Daoy (cell line): ENCODE data around the gene PRPSAP1. TPM values are rescaled to one million over a fixed set of nuclear protein-coding genes. Genes with fewer than 3 reads are reported as not detected.
"Not testable (repeated sequence)": the region's sequence is repeated elsewhere in the genome, so short reads cannot be mapped to it uniquely, and the experiment has no call there.

ENCODE experiments used
- DNase-seq: peaks from one replicate; pipeline ENCODE4 v3.0.0-alpha.2; 2015; ENCODE audit warnings: low read depth
- total RNA-seq: library from RNA; depleted of rRNA; stranded (reverse); fragments of >200 nt; shearing (Covaris generic); gene quantifications from 2 replicates; pipeline ENCODE4 v1.2.3, GENCODE V29; 2014

Gene PRPSAP1
- total RNA-seq, 1 experiment from 2014 or later: 30.3 TPM

DNA sequence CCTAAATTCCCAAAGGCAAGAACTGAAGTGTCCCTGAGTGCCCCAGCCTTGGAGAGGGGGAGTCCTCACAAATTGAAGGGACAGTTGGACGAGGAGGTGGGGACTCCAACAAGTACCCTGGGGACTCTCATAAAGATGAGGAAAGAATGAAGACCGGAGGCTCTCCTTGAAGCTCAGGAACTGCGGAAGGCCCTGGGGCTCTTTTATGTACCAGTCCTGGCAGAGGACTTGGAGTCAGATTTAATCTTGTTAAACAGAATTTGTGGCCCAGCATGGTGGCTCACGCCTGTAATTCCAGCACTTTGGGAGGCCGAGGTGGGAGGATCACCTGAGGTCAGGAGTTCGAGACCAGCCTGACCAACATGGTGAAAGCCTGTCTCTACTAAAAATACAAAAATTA, 6.1 kb upstream of the PRPSAP1 start:
- DNase-seq: not testable (repeated sequence)

DNA sequence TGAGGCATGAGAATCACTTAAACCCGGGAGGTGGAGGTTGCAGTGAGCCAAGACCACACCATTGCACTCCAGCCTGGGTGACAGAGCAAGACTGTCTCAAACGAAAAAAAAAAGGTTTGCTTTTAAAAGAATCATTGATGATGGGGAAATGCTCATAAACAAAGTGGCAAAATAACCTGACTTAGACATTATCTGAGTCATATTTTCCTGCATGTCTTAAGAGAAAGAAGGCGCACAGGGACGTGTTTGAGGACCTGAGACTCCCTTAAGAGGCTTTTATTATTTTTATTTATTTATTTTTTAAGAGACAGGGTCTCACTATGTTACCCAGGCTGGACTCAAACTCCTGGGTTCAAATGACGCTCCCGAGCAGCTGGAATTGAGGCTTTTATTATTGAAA, 5.7 kb upstream of the PRPSAP1 start:
- DNase-seq: no peak

GRCh38 chr17:76357597-76358158, 4.0 kb upstream of the PRPSAP1 start:
- DNase-seq: no peak

DNA sequence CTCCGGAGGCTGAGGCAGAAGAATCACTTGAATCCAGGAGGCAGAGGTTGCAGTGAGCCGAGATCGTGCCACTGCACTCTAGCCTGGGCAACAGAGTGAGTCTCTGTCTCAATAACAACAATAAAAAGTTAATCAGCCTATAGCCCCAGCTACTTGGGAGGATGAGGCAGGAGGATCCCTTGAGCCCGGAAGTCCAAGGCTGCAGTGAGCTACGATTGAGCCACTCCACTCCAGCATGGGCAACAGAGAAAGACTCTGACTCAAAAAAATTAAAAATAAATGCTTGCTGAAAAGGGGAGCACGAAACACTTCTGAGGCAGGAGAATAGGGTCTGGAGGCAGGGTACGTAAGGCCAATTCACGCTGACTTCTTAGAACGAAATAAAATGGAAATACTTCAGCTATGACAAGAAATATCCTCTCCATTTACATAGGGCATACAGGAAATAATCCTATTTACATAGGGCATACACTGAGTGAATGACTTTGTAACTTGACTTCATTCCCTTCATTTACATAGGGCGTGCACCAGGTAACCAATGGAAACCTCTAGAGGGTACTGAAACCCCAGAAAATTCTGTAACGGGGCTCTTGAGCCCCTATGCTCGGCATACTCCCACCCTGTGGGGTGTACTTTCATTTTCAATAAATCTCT, 3.2 kb upstream of the PRPSAP1 start:
- DNase-seq: no peak

DNA sequence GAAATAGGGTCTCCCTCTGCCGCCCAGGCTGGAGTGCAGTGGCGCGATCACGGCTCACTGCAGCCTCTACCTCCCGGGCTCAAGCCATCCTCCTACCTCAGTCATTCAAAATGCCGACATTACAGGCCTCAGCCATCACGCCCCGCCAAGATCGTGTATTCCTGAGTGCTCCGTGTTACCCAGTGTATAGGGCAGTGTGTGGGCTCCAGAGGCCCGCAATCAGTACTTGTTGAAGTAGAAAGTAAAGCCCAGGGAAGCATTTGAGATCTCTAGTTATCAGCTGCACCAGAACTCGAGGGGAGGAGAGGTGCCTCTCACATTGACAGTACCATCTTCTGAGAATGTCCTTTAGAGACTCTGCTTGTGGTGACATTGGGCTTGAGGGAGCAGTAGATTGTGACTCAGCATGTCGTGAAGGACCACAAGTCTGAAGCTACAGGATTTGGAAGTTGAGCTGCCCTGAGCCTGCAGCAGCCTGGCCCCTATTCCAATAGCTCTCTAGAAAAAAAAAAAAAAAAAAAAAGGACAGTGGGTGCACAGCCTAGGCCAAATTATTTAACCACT, 1.1 kb upstream of the PRPSAP1 start:
- no peak for DNase-seq

- DNase-seq: no peak
These were observed 607 bp upstream of the PRPSAP1 start for GRCh38 chr17:76354317-76354729.

- DNase-seq: no peak
These were observed 615 bp downstream of the PRPSAP1 start for GRCh38 chr17:76353004-76353598.

- no peak for DNase-seq
These were observed 2.1 kb downstream of the PRPSAP1 start for GRCh38 chr17:76351526-76352071.

DNA sequence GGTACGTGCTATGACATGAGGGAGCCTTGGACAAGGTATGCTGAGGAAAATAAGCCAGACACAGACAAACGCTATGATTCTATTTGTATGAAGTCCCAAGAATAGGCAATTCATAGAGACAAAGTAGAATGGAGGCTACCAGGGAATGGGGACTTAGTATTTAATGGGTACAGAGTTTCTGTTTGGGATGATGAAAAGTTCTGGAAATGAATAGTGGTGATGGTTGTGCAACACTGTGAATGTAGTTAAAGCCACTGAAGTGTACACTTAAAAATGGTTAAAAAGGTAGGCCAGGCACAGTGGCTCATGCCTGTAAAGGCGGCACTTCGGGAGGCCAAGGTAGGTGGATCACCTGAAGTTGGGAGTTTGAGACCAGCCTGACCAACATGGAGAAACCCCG, 3.3 kb downstream of the PRPSAP1 start:
- no peak for DNase-seq

DNA sequence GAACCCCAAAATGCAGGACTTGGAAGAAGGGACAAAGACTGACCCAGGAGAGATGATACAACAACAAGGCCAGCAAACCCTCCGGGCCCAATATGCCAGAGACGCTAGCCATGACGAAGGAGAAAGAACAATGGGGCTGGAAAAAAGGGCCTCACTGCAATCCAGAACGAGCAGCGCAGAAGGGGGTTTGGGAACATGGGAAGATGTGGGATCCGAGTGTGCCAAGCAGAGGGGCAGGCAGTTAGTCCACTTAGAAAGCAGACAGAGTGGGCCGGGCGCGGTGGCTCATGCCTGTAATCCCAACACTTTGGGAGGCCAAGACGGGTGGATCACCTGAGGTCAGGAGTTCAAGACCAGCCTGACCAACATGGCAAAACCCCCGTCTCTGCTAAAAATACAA, 6.8 kb downstream of the PRPSAP1 start:
- DNase-seq: not testable (repeated sequence)

DNA sequence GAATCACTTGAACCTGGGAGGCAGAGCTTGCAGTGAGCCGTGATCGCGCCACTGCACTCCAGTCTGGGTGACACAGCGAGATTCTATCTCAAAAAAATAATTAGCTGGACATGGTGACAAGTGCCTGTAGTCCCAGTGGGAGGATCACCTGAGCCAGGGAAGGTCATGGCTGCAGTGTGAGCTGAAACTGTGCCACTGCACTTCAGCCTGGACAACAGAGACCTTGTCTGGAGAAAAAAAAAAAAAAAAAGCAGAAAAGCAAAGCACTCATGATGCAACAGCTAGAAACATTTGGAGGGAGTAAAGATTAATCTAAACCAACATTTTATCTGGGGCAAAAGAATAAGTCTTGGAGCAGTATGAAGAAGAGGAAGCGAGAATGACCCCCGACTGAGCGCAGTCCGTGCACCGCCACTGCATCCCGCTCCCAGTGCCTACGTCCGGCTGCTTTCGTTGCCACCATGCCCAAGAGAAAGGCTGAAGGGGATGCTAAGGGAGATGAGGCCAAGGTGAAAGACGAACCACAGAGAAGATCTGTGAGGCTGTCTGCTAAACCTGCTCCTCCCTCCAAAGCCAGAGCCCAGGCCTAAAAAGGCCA, 8.2 kb downstream of the PRPSAP1 start:
- DNase-seq: no peak

- no peak for DNase-seq
These were observed 10.6 kb downstream of the PRPSAP1 start for GRCh38 chr17:76343106-76343505.

DNA sequence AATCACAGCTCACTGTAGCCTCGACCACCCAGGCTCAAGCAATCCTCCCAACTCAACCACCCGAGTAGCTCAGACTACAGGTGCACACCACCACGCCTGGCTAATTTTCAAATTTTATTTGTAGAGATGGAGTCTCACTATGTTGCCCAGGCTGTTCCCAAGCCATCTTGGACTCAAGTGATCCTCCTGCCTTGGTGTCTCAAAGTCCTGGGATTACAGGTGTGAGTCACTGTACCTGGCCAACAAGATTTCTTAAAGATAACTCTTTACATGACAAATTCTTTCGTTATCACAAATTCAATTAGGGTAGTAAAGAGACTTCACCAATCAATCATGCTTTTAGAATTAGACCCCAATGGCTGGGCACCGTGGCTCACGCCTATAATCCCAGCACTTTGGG, 12.4 kb downstream of the PRPSAP1 start:
- no peak for DNase-seq

DNA sequence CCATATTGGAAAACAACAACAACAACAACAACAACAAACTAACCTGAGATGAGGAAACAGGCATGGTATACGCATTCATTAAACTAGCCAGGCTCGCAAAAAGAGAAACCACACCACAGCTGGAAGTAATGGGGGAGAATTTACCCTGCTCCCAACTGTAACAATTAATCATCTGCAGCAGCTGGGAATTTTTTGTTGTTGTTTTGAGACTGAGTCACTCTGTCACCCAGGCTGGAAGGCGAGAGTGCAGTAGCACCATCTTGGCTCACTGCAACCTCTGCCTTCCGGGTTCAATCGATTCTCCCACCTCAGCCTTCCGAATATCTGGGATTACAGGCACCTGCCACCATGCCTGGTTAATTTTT, 16.3 kb downstream of the PRPSAP1 start:
- DNase-seq: peak; percentile 67

DNA sequence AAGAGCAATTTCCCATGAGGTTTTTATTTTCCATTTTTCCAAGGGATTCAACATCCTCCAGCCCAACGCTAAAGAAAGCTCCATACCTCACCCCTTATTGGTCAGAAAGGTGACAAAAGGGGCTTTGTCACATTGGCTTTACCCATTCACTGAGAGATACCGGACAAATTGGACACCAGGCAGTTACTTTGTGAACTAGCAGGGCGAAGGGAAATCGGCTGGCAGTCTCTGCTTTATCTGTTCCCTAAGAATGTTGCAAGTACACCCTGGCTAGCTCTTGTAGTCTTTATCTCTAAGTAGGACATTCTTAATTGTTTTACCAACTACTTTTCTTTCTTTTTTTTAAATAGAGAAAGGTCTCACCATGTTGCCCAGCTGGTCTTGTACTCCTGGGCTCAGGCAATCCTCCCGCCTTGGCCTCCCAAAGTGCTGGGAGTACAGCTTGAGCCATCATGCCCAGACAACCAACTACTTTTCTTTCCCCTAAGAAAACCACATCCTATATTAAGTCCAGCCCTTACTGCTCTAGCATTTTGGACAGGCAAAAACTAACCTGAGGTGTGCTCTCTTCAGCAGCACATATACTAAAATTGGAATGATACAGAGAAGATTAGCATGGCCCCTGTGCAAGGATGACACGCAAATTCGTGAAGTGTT, 16.8 kb downstream of the PRPSAP1 start:
- peak; percentile 11 for DNase-seq

GRCh38 chr17:76335716-76336381, 17.9 kb downstream of the PRPSAP1 start:
- no peak for DNase-seq

- no peak for DNase-seq
These were observed 19.8 kb downstream of the PRPSAP1 start for GRCh38 chr17:76333673-76334505.

DNA sequence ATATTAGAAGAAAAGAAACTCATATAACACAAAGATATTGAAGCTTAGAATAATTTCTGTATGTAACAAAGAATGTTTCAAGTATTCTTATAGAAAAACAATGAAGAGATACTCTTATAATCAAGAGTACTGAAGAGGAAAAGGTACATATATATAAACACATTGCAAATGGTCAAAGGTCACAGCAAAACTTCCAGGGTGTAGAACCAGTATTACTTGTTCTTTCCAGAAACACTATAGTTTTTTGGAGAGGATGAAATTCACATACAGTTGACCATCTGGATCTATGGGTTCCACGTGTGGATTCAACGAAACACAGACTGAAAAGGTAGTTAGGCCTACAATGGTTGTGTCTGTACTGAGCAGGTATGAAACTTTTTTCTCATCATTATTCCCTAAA, 22.6 kb downstream of the PRPSAP1 start:
- DNase-seq: no peak

- no peak for DNase-seq
These were observed 24.1 kb downstream of the PRPSAP1 start for GRCh38 chr17:76329664-76330063.

GRCh38 chr17:76327696-76328095, 26.0 kb downstream of the PRPSAP1 start:
- no peak for DNase-seq

DNA sequence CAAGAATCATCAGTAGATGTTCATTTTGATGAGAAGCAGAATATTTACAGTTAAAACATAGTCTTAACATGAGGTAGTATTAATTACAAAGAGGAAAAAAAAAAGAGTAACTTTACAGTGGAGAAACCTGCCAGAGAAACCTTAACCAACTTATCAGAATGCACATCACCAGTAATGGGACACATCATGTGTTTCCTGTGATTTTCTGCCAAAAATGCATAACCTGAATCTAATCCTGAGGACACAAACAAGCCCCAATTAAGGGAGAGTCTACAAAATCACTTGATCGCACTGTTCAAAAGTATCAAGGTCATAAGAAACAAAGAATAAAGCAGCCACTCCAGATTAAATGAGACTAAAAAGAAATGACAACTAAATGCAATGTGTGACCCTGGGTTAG, 27.4 kb downstream of the PRPSAP1 start:
- DNase-seq: no peak
